Measurements from ENCODE around the gene CCDC127.

DNA sequence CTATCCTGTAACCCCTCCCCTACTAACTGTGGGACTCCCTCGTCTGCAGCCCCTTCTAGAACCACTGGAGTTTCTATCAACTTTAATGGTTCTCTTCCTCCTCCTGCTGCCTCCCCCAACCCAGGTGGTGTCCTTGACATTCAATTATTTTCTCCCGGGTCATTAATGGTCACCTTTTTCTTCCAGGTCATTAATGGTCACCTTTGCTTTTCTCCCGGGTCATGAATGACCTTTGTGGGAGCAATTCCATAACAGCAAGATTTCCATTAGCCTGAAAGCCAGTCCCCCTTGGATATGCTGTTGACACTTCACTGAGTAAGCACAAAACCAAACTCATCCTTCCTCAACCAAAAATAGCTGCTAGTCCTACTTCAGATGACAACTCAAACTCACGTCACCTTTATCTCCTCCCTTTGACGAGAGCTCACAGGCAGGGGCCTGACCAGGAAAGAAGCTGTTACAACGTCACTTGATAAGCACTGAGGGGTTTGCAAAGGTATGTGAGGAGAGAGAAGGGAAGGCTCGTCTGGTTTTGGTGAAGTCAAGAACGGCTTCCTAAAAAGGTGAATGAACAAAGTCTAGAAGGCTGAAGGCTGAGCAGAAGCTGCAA, 10.9 kb downstream of the CCDC127 start:
- TF ChIP-seq, protein P1, sequence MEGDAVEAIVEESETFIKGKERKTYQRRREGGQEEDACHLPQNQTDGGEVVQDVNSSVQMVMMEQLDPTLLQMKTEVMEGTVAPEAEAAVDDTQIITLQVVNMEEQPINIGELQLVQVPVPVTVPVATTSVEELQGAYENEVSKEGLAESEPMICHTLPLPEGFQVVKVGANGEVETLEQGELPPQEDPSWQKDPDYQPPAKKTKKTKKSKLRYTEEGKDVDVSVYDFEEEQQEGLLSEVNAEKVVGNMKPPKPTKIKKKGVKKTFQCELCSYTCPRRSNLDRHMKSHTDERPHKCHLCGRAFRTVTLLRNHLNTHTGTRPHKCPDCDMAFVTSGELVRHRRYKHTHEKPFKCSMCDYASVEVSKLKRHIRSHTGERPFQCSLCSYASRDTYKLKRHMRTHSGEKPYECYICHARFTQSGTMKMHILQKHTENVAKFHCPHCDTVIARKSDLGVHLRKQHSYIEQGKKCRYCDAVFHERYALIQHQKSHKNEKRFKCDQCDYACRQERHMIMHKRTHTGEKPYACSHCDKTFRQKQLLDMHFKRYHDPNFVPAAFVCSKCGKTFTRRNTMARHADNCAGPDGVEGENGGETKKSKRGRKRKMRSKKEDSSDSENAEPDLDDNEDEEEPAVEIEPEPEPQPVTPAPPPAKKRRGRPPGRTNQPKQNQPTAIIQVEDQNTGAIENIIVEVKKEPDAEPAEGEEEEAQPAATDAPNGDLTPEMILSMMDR (IDR thresholded peaks at IDR 0.05; ENCODE audit: insufficient read depth, low read depth, low read length): no peak
- no peak for TF ChIP-seq EZH2 (IDR thresholded peaks at IDR 0.05; ENCODE audit: insufficient read depth, low read length)
